Stimulated activated CD8-positive, alpha-beta memory T cell treated with anti-CD3 and anti-CD28 coated beads, Interleukin-2, amount 100 ng/mL, for 1 hour (primary cell): ENCODE data around the gene GEMIN2.
"Not testable (repeated sequence)": the region's sequence is repeated elsewhere in the genome, so short reads cannot be mapped to it uniquely, and the experiment has no call there.

Source experiments
- DNase-seq, 2 donors: peaks; one replicate each; pipeline ENCODE4 v3.0.0-alpha.2; 2020; ENCODE audit warnings: low read depth in 2 of 2

GEMIN2 gene

DNA sequence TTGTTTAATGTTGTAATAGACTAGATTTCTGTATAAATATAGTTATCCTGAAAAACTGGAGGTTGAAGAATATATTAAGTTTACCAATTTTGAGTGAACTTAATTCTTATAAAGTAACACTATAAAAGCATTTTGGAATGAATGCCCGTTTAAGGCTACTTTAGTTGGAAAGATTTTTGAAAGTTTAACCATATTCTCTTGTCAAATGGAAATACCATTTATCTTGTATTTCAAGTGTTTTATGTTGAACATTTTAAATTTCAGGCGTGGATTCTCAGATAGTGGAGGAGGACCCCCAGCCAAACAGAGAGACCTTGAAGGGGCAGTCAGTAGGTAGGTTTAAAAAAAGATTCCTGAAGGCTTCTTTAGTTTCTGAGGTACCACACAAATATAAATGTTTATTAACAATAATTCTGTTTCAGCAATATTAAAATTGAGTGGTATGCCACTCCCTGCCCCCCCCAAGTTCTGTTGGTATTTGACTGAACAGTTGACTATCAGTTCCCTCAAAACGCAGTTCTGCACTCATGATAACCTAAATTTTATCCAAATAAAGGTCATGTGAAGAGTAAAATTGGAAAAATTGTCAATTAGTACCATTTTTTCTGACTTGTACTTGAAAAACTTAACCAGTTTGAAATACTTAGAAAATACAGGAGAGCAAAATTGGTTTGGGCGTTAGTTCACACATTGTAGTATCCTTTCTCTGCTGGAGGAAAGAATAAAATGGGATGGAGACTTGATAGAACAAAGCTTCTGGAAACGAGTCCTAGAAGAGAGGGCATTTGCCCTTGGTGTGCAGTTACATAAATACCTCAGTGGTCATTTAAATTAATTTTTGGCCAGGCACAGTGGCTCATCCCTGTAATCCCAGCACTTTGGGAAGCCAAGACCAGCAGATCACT lies 62.4 kb downstream of the GEMIN2 start:
- no peak for DNase-seq

DNA sequence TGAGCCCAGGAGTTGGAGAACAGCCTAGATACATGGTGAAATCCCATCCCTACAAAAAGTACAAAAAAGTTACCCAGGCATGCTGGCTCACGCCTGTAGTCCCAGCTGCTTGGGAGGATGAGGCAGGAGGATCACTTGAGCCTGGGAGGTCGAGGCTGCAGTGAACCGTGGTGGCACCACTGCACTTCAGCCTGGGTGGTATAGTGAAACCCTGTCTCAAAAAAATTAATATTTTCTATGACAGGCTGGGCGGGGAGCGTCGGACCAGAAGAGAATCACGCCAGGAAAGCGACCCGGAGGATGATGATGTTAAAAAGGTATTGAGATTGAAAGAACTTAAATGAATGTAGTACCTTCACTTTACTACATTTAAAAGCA lies 63.0 kb downstream of the GEMIN2 start:
- no peak for DNase-seq

DNA sequence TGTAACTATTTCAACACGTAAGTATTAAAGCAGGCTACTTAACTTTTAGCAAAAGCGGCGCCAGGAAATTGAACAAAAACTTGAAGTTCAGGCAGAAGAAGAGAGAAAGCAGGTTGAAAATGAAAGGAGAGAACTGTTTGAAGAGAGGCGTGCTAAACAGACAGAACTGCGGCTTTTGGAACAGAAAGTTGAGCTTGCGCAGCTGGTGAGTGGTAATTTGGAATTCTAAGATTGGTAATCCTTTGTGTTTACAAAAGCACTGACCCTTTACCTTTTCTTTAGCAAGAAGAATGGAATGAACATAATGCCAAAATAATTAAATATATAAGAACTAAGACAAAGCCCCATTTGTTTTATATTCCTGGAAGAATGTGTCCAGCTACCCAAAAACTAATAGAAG lies 64.9 kb downstream of the GEMIN2 start:
- DNase-seq = no peak

- no peak for DNase-seq
These were observed 66.4 kb downstream of the GEMIN2 start for GRCh38 chr14:39180553-39180952.

GRCh38 chr14:39181026-39181692 lies 67.0 kb downstream of the GEMIN2 start:
- no peak for DNase-seq

DNA sequence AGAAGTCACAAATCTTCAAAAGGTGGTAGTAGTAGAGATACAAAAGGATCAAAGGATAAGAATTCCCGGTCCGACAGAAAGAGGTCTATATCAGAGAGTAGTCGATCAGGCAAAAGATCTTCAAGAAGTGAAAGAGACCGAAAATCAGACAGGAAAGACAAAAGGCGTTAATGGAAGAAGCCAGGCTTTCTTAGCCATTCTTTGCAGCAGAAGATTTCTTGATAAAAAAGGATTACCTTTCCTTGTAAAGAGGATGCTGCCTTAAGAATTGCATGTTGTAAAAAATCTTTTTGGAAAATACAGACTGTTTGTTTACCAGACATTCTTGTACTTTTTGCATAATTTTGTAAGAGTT lies 67.5 kb downstream of the GEMIN2 start:
- DNase-seq = no peak

- DNase-seq = no peak
These were observed 68.9 kb downstream of the GEMIN2 start for GRCh38 chr14:39182770-39183684.

GRCh38 chr14:39183685-39184003 lies 69.5 kb downstream of the GEMIN2 start:
- not testable (repeated sequence) for DNase-seq

DNA sequence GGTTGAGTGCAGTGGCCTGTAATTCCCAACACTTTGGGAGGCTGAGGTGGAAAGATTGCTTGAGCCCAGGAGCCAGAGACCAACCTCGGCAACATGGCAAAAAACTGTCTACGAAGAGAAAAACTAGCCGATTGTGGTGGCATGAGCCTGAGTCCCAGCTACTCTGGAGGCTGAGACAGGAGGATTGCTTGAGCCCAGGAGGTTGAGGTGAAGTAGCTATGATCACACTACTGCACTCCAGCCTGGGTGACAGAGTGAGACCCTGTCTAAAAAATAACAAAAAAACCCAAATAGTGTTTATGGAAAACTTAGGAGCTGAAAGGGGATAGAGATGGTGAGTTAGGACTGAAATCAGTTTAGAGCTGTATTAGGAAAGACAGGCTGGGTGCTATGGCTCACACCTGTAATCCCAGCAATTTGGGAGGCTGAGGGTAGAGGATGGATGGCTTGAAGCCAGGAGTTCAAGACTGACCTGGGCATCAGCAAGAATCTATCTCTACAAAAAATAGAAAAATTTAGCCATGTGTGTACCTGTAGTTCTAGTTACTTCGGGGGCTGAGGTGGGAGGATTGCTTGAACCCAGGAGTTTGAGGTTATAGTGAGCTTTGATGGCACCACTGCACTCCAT lies 70.6 kb downstream of the GEMIN2 start:
- DNase-seq = no peak

DNA sequence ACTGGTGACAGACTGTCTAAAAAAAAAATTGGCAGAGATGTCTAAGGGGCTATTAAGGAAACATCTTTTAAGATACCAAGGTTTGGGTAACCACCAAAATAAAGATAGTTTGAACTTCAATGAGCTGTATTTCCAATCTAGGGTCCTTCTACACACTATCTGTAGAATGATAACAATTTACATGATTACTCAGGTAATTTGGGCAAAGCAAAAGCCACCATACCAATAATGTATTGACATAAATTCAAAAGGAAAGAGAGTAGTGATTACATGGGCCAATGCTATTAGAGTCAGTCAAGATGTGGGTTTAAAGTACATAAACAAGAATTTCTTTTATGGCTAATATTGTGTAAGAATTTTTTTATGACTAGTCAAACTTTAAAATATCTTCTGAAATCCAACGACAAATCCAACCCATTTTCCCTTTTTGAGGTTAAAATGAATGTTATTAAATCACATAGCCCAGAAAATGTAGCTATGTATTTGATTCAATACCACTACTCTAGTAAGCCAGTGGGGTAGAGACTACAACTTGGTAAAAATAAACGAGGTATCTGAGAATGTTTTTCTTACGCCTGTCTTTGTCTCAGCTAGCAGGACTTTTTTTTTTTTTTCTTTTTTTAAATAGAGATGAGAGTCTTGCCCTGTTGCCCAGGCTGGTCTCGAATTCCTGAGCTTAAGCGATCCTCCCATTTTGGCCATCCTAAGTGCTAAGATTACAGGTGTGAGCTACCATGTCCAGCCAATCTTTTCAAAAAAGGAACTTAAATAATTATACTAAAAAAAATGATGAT lies 71.3 kb downstream of the GEMIN2 start:
- no peak for DNase-seq
